ENCODE results near the gene GDF10. TPM values are rescaled to one million over a fixed set of nuclear protein-coding genes. Genes with fewer than 3 reads are reported as not detected.

The GDF10 gene
- total RNA-seq, 1 experiment from 2014 or later: 0.20 TPM

DNA sequence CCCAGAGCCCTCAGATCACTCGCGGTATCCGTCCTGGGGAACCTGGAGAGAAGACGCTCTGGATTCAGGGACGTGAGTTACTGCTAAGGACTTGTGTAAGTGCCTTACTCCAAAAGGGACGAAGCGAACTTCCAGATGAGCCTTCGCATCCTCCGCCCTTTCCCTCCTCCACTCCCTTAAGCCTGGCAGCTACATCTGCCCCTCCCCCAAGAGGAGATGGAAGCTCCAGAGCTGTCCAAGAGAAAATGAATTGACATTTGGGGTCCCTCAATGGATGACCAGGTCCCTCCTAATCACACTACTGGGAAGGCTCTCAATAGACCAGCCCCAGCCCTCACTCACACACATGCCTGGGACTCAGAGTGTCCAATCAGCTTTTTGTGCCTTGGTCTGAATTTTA lies 31.3 kb upstream of the GDF10 start:
- H2BK120ac ChIP-seq (ENCODE audit: low read depth, low read length, poor library complexity, severe bottlenecking): no peak overlapping the region
- H4K20me1 ChIP-seq (ENCODE audit: control insufficient read depth, insufficient read depth, insufficient read length): no peaks in the 10 kb centered on the region
- no CpG with 5 or more reads among the region's 9 CpGs for WGBS (ENCODE audit: extremely low coverage, insufficient read length, low lambda C conversion rate)
- H3K23me2 ChIP-seq (ENCODE audit: insufficient read length, low read depth, low read length, poor library complexity, severe bottlenecking): no peaks in the 10 kb centered on the region
- no peak overlapping the region for H4K8ac ChIP-seq (replicated peaks; ENCODE audit: insufficient read length, low read depth, low read length)
- no peak overlapping the region for H2BK12ac ChIP-seq (ENCODE audit: insufficient read length, low read depth, low read length)
- H3K79me2 ChIP-seq (ENCODE audit: insufficient read depth, low read length): no peaks in the 10 kb centered on the region
- no peak overlapping the region for H3K14ac ChIP-seq (ENCODE audit: insufficient read depth, low read length)
- Mint-ChIP-seq H3K27me3 (ENCODE audit: low read depth) (peaks cover 5% of the 10 kb centered on the region; the same call in 1 of the 2 replicates), H3K36me3 (ENCODE audit: insufficient read depth in 1 of 3, low read depth in 3 of 3) (peaks cover 0 to 1% (median 0%) of the 10 kb centered on the region in 3 experiments; a peak in 1 of 7 replicates), H3K9me3 (peaks cover 15 to 16% of the 10 kb centered on the region in 2 experiments; a peak in 4 of 5 replicates), H3K27ac (no peak overlapping the region), H3K4me3 (no peak overlapping the region), H3K4me1 (peaks cover 3 to 6% of the 10 kb centered on the region in 2 experiments; a peak in 1 of 4 replicates)
- H3K27ac ChIP-seq (ENCODE audit: insufficient read length, low read depth, low read length): no peak overlapping the region
- H3K27me3 ChIP-seq (ENCODE audit: insufficient read depth, low read length): no peaks in the 10 kb centered on the region
- DNase-seq: no peak
- no peak overlapping the region for H2AFZ ChIP-seq (ENCODE audit: low read length)
- no peak overlapping the region for H4K91ac ChIP-seq (ENCODE audit: insufficient read length, low read depth, low read length)
- no peaks in the 10 kb centered on the region for H3K79me1 ChIP-seq (ENCODE audit: insufficient read depth, low read depth, low read length, poor library complexity, severe bottlenecking)
- H2BK5ac ChIP-seq (ENCODE audit: insufficient read length, low read length): no peak overlapping the region
- no peak overlapping the region for H3K4me2 ChIP-seq (ENCODE audit: insufficient read depth, insufficient read length, low read length)
- no peak overlapping the region for H3K18ac ChIP-seq (ENCODE audit: insufficient read length, low read depth, low read length)
- H3K4me1 ChIP-seq (ENCODE audit: insufficient read depth, low read length): no peaks in the 10 kb centered on the region
- no peak overlapping the region for H3K23ac ChIP-seq (ENCODE audit: insufficient read length, low read depth, low read length)
- no peak overlapping the region for H2AK5ac ChIP-seq (ENCODE audit: insufficient read length, low read length)
- no peak overlapping the region for H3T11ph ChIP-seq (ENCODE audit: low read length)
- no peak overlapping the region for H3K56ac ChIP-seq (ENCODE audit: insufficient read length, low read depth, low read length)
- no peak overlapping the region for H4K5ac ChIP-seq (ENCODE audit: insufficient read length, low read depth, low read length)
- no peaks in the 10 kb centered on the region for H3K9me3 ChIP-seq (ENCODE audit: control insufficient read depth, low read depth, low read length)
- H3K9ac ChIP-seq (ENCODE audit: extremely low read depth, insufficient read length, low read length): no peak overlapping the region
- no peak overlapping the region for H2BK20ac ChIP-seq (ENCODE audit: low read depth, low read length, poor library complexity, severe bottlenecking)
- H2BK15ac ChIP-seq (ENCODE audit: low read depth, low read length): no peak overlapping the region
- H3K4ac ChIP-seq (ENCODE audit: low read depth, low read length): no peak overlapping the region
- TF ChIP-seq CTCF (conservative IDR thresholded peaks at IDR 0.05): no peak
